ENCODE results near the gene DLEC1.

DLEC1 gene

GRCh38 chr3:38114875-38115644 is 76.1 kb downstream of the DLEC1 start:
- Histone ChIP-seq H3K4me1 (ENCODE audit: insufficient read depth, low read length) (no peaks in the 10 kb centered on the region), H3K27me3 (ENCODE audit: insufficient read depth, low read length, poor library complexity) (no peaks in the 10 kb centered on the region), H3K79me2 (ENCODE audit: insufficient read depth, low read length) (no peaks in the 10 kb centered on the region), H2AFZ (ENCODE audit: low read depth, low read length) (no peak overlapping the region), H3K36me3 (ENCODE audit: insufficient read depth, low read length) (peaks cover 3% of the 10 kb centered on the region; the same call in 1 of the 2 replicates), H3K4me2 (ENCODE audit: insufficient read depth, low read length) (no peak overlapping the region), H3K4me3 (ENCODE audit: low read depth in 1 of 2, low read length in 2 of 2) (no peak overlapping the region), H3K27ac (ENCODE audit: low read length) (no peak overlapping the region), H3K9me3 (ENCODE audit: insufficient read depth, low read length, severe bottlenecking) (no peaks in the 10 kb centered on the region), H4K20me1 (ENCODE audit: insufficient read depth, low read length) (peaks cover 7% of the 10 kb centered on the region; the same call in 1 of the 2 replicates), H3K9ac (ENCODE audit: low read depth, low read length) (no peak overlapping the region)
- DNase-seq, result no peak
- no peak for ATAC-seq (ENCODE audit: insufficient read depth, low read depth)
- TF ChIP-seq, protein P1, sequence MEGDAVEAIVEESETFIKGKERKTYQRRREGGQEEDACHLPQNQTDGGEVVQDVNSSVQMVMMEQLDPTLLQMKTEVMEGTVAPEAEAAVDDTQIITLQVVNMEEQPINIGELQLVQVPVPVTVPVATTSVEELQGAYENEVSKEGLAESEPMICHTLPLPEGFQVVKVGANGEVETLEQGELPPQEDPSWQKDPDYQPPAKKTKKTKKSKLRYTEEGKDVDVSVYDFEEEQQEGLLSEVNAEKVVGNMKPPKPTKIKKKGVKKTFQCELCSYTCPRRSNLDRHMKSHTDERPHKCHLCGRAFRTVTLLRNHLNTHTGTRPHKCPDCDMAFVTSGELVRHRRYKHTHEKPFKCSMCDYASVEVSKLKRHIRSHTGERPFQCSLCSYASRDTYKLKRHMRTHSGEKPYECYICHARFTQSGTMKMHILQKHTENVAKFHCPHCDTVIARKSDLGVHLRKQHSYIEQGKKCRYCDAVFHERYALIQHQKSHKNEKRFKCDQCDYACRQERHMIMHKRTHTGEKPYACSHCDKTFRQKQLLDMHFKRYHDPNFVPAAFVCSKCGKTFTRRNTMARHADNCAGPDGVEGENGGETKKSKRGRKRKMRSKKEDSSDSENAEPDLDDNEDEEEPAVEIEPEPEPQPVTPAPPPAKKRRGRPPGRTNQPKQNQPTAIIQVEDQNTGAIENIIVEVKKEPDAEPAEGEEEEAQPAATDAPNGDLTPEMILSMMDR (IDR thresholded peaks at IDR 0.05; ENCODE audit: borderline replicate concordance, extremely low read depth, low read length, poor library complexity, severe bottlenecking), result no peak
- TF ChIP-seq EZH2 (IDR thresholded peaks at IDR 0.05; ENCODE audit: borderline replicate concordance, low read depth, low read length, severe bottlenecking), result no peak

- H3K9me3 ChIP-seq (ENCODE audit: insufficient read depth, low read length, severe bottlenecking), result no peaks in the 10 kb centered on the region
- H3K27me3 ChIP-seq (ENCODE audit: insufficient read depth, low read length, poor library complexity), result no peaks in the 10 kb centered on the region
- no peak overlapping the region for H3K4me2 ChIP-seq (ENCODE audit: insufficient read depth, low read length)
- H2AFZ ChIP-seq (ENCODE audit: low read depth, low read length), result no peak overlapping the region
- DNase-seq (no peak), ATAC-seq (ENCODE audit: insufficient read depth, low read depth) (no peak)
- H3K79me2 ChIP-seq (ENCODE audit: insufficient read depth, low read length), result no peaks in the 10 kb centered on the region
- no peak overlapping the region for H3K27ac ChIP-seq (ENCODE audit: low read length)
- H3K4me1 ChIP-seq (ENCODE audit: insufficient read depth, low read length), result no peaks in the 10 kb centered on the region
- no peak overlapping the region for H3K9ac ChIP-seq (ENCODE audit: low read depth, low read length)
- no peak overlapping the region for H3K4me3 ChIP-seq (ENCODE audit: low read depth in 1 of 2, low read length in 2 of 2)
- H4K20me1 ChIP-seq (ENCODE audit: insufficient read depth, low read length), result peaks cover 7% of the 10 kb centered on the region; the same call in 1 of the 2 replicates
- H3K36me3 ChIP-seq (ENCODE audit: insufficient read depth, low read length), result peaks cover 11% of the 10 kb centered on the region
- TF ChIP-seq, protein P1 (IDR thresholded peaks at IDR 0.05; ENCODE audit: borderline replicate concordance, extremely low read depth, low read length, poor library complexity, severe bottlenecking), result no peak
- TF ChIP-seq EZH2 (IDR thresholded peaks at IDR 0.05; ENCODE audit: borderline replicate concordance, low read depth, low read length, severe bottlenecking), result no peak
Measured at GRCh38 chr3:38115645-38116427, 76.8 kb downstream of the DLEC1 start.

- H3K4me1 ChIP-seq (ENCODE audit: insufficient read depth, low read length), result no peaks in the 10 kb centered on the region
- H4K20me1 ChIP-seq (ENCODE audit: insufficient read depth, low read length), result peaks cover 7% of the 10 kb centered on the region; the same call in 1 of the 2 replicates
- TF ChIP-seq, protein P1 (IDR thresholded peaks at IDR 0.05; ENCODE audit: borderline replicate concordance, extremely low read depth, low read length, poor library complexity, severe bottlenecking), result peak; percentile 27
- no peak for TF ChIP-seq EZH2 (IDR thresholded peaks at IDR 0.05; ENCODE audit: borderline replicate concordance, low read depth, low read length, severe bottlenecking)
- H3K4me2 ChIP-seq (ENCODE audit: insufficient read depth, low read length), result no peak overlapping the region
- no peak for DNase-seq
- no peak overlapping the region for H3K27ac ChIP-seq (ENCODE audit: low read length)
- no peaks in the 10 kb centered on the region for H3K27me3 ChIP-seq (ENCODE audit: insufficient read depth, low read length, poor library complexity)
- ATAC-seq (ENCODE audit: insufficient read depth, low read depth), result peak; percentile 18; the same call in 1 of the 3 replicates
- H3K4me3 ChIP-seq (ENCODE audit: low read depth in 1 of 2, low read length in 2 of 2), result no peak overlapping the region
- H3K79me2 ChIP-seq (ENCODE audit: insufficient read depth, low read length), result no peaks in the 10 kb centered on the region
- no peaks in the 10 kb centered on the region for H3K9me3 ChIP-seq (ENCODE audit: insufficient read depth, low read length, severe bottlenecking)
- H2AFZ ChIP-seq (ENCODE audit: low read depth, low read length), result no peak overlapping the region
- H3K36me3 ChIP-seq (ENCODE audit: insufficient read depth, low read length), result peaks cover 18% of the 10 kb centered on the region
- no peak overlapping the region for H3K9ac ChIP-seq (ENCODE audit: low read depth, low read length)
Measured at GRCh38 chr3:38116471-38117162, 77.6 kb downstream of the DLEC1 start.
